ENCODE data around the gene DNMT3A.

The DNMT3A gene

GRCh38 chr2:25372405-25373268 is 30.9 kb upstream of the DNMT3A start:
- no peak for DNase-seq

- no peak for DNase-seq
Measured at GRCh38 chr2:25371253-25372241, 29.8 kb upstream of the DNMT3A start.

GRCh38 chr2:25369876-25370275 is 28.2 kb upstream of the DNMT3A start:
- DNase-seq = no peak

- DNase-seq = no peak
Measured at GRCh38 chr2:25369439-25369838, 27.7 kb upstream of the DNMT3A start.

GRCh38 chr2:25368660-25369059 is 26.9 kb upstream of the DNMT3A start:
- peak; percentile 81 for DNase-seq

GRCh38 chr2:25367296-25367695 is 25.6 kb upstream of the DNMT3A start:
- DNase-seq = peak; percentile 62

- no peak for DNase-seq
Measured at GRCh38 chr2:25366629-25367028, 24.9 kb upstream of the DNMT3A start.

- DNase-seq = no peak
Measured at GRCh38 chr2:25365241-25365640, 23.5 kb upstream of the DNMT3A start.

- no peak for DNase-seq
Measured at GRCh38 chr2:25363733-25364132, 22.0 kb upstream of the DNMT3A start.

GRCh38 chr2:25362434-25363145 is 20.9 kb upstream of the DNMT3A start:
- DNase-seq = peak; percentile 57

- peak; percentile 96 for DNase-seq
Measured at GRCh38 chr2:25362049-25362433, 20.3 kb upstream of the DNMT3A start.

GRCh38 chr2:25361261-25362048 is 19.7 kb upstream of the DNMT3A start:
- no peak for DNase-seq

GRCh38 chr2:25358836-25359235 is 17.1 kb upstream of the DNMT3A start:
- DNase-seq = no peak

- DNase-seq = no peak
Measured at GRCh38 chr2:25358249-25358815, 16.6 kb upstream of the DNMT3A start.

- no peak for DNase-seq
Measured at GRCh38 chr2:25356088-25356487, 14.4 kb upstream of the DNMT3A start.

GRCh38 chr2:25355270-25355669 is 13.5 kb upstream of the DNMT3A start:
- DNase-seq = no peak

- DNase-seq = no peak
Measured at GRCh38 chr2:25354116-25354515, 12.4 kb upstream of the DNMT3A start.

GRCh38 chr2:25349397-25349796 is 7.7 kb upstream of the DNMT3A start:
- DNase-seq = no peak

GRCh38 chr2:25347846-25348245 is 6.1 kb upstream of the DNMT3A start:
- DNase-seq = no peak

GRCh38 chr2:25347205-25347815 is 5.6 kb upstream of the DNMT3A start:
- no peak for DNase-seq

GRCh38 chr2:25343187-25343825 is 1.6 kb upstream of the DNMT3A start:
- DNase-seq = no peak
